Hypothalamus (tissue), 51 donors: Measurements from ENCODE around the gene TERT.
"Not testable (repeated sequence)": the region's sequence is repeated elsewhere in the genome, so short reads cannot be mapped to it uniquely, and the experiment has no call there.

Experiments
- DNase-seq, 51 donors: peaks; one replicate each; lab custom pipeline; 2025; lab: John Stamatoyannopoulos, UW

Gene TERT

DNA sequence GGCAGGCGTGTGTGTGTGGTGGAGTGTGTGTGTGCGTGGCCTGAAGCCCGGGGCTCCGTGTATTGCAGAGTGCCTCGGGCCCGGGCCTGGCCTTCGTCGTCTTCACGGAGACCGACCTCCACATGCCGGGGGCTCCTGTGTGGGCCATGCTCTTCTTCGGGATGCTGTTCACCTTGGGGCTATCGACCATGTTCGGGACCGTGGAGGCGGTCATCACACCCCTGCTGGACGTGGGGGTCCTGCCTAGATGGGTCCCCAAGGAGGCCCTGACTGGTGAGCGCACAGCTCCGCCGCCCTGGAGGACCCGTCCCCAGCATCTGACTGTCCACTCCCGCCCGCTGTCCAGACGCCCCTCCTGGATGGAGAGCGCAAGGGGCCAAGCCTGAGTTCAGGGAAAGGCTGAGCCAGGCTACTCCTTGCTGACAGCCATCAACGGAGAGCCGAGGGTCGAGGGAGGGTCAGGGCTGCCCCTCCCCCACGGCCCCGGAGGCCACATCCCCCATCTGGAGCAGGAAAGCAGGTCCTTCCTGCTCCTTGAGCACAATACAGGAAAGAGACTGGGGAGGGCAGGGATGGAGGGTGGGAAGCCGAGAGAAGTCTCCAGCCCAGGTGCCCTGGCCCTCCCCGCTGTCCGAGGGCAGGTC is 51.3 kb downstream of the TERT start:
- no peak for DNase-seq

DNA sequence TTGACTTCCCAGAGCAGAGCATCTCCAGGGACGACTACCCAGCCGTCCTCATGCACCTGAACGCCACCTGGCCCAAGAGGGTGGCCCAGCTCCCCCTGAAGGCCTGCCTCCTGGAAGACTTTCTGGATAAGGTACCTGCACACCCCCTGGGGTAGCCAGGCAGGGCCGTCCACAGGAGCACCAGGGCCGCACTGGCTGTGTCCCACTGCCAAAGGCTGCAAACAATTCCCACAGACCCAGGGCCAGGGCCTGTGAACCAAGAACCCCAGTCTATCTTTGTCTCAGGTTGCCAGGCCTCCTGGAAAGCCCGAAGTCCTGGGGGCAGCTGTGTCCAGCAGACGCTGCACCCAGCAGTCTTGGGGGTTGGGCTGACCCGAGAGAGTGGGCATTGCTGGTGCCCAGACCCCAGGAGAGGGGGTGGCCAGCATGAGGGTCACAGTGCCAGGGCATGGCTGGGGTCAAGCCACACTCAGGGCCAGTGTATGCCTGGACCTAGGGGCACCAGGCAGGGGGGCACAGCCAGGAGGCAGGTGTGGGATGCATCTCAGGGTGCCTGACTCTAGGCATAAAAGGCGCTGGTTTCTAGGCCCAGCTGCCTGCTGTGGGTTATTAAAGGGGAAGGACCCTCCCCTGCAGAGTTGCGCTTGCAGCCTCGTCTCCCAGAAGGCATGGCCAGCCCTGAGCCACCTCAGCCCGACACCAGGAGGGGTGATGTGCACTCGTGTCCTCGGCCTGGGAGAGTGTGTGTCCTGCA is 52.0 kb downstream of the TERT start:
- no peak for DNase-seq

DNA sequence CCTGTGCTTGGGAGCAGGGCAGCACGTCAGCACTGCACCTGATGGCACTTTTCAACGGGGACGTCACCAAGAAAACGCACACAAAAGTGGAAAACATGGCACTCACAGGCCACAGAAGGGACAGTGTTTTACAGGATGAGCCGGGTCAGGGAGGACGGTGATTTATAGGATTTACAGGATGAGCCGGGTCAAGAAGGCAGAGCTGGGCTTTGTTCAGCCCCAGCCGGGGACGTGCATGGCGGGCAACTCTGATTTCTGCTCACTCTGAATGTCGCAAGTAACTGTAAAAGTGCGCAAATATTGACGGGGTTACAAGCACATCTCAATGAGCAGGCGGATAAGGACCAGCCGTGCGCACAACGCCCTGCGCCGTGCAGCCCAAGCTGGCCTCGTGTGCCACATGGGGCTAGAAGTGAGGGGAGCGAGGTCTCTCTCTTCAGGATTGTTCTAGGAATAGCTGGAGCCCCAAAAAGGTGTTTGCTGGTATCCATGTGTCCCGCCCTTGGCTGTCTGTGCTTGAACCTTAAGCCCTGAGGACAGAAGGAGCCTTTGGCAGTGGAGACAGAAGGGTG is 53.3 kb downstream of the TERT start:
- DNase-seq, result no peak

DNA sequence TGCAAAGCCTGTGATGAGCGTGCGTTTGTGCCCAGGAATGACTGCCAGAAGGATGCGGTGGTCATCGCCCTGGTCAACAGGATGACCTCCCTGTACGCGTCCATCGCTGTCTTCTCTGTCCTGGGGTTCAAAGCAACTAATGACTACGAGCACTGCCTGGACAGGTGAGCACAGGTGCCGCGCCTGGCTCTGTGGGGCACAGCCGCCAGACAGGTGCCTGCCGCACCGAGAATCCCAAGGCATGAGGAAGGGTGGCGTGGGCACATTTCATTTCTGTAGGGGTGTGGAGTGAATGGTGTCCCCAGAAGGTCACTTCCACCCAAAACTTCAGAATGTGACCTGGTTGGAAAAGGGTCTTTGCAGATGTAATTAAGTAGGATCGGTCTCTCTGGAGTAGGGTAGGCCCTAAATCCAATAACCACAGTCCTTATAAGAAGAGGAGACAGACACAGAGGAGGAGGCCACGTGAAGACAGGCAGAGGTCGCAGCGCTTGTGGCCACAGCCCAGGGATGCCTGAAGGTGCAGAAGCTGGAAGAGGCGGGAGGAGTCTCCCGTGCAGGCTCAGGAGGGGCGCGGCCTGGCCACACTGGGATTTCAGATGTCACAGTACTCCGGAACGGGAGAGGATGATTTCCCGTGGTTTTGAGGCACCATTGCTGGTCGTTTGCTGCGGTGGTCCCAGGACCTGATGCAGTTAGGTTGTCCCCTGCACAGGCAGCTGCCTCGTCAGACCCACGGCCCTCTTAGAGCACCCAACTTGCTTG is 54.2 kb downstream of the TERT start:
- DNase-seq, result no peak

DNA sequence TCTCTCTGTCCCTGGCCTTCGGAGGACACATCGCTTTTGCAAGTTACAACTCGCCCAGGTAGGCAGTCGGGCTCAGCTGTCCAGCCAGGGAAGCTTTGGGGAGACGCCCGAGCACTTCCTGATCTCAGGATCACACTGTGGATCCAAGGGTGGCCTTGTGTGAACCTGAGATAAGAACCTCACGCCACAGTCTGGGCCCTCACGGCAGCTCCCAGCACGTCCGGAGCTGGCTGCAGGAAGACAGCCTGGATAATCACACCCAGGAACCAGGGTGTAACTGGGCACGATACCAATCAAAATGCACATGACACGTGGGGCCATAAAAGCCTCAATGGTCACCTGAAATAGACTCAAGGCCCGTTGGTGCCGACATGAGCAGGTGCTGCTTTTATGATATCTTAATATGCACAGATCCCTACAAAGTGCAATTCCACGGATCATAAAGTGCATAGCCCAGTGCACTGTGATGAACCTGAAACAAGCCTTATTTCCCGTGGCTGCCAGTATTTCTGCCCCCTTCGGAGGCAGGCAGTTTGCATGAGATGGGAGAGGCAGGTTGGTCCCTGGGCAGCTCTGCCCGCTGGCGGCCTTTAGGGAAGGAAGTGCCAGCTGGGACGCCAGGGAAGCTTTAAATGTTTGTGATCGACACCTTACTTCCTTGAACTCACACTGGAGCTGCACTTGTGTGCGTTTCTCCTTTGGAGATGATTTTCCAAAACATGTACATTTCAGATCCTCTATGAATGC is 55.2 kb downstream of the TERT start:
- no peak for DNase-seq

DNA sequence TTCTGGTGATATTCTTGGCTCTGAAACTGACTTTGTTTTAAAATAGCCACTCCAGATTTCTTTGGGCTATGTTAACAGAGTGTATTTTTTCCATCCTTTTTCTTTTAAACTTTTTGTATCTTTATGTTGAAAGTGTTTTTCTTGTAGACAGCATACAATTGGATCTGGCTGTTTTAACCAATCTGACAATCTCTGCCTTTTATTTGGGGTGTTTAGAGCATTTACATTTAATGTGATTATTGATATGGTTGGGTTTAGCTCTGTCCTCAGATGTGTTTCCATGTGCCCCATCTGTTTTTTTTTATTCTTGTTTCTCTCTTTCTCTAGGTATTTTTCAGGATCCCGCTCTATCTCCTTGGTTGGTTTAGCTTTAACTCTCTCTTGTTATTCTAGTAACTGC is 59.0 kb downstream of the TERT start:
- no peak for DNase-seq

DNA sequence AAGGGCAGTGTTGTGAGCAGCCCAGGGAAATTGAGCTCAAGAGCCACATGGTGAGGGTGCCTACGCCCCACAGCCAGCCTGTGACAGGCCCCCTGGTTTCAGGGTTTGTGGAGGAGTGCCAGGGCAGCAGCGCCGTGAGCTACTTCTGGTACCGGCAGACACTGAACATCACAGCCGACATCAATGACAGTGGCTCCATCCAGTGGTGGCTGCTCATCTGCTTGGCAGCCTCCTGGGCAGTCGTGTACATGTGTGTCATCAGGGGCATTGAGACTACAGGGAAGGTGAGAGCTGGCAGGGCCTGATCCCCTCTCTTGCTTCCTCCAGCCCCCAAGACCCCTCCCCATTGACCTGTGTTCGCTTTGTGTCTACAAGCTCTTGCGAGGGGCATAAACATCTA is 59.5 kb downstream of the TERT start:
- DNase-seq, result no peak

DNA sequence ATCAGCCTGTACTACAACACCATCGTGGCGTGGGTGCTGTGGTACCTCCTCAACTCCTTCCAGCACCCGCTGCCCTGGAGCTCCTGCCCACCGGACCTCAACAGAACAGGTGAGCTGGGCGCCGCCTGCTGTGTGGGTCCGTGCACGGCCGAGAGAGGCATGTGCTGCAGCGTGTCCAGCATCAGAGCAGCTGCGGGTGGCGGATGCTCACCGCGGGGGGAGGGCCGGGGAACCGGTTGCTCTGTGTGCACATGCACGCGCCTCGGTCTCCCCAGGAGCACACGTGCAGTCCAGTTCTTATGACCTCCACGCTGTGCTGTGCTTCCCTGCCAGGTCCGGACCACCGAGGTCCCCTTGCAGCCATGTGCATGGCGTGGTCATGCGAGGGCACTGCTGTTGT is 62.1 kb downstream of the TERT start:
- DNase-seq, result no peak

DNA sequence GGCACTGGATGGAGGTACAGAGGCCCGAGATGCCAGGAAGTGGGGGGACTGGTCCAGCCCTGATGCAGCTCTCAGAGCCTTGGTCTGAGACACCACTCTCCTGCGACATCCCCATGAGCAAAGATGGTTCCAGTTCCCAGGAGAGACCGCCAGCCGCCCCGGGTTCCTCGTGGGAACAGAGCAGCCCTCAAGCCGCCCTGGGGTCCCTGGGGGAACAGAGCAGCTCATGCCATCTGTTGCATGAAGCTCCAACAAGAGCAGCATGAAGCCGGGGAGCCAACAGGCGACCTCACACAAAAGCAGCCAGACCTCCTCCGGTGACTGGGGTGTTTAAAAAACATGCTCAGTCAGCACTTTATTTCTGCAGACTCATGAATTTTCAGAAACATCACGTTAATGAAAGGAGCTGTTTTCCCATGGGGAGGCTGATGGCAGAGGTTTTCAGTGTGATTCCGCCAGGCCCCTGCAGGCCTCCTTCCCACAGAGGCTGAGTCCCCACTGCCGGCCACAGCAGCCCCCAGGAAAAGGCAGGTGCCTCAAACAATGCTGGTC is 63.4 kb downstream of the TERT start:
- DNase-seq, result no peak

DNA sequence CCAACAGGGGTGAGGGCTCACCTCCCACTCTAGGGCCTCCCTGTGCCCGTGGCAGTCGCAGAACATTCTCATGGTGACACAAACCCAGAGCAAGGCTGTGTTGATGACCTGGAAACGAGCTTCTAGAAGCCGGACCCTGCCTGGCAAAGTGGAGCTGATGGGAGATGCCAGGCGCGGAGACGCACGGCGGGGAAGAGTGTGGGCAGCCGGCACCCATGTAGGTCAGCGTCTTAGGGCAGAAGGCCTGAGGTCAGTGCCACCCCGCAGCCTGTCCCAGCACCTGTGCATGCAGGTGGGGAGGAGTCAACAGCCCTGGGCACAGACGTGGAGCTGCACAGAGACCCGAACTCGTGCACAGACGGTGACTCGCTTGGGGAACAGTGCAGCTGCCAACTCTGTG is 64.3 kb downstream of the TERT start:
- DNase-seq, result no peak

DNA sequence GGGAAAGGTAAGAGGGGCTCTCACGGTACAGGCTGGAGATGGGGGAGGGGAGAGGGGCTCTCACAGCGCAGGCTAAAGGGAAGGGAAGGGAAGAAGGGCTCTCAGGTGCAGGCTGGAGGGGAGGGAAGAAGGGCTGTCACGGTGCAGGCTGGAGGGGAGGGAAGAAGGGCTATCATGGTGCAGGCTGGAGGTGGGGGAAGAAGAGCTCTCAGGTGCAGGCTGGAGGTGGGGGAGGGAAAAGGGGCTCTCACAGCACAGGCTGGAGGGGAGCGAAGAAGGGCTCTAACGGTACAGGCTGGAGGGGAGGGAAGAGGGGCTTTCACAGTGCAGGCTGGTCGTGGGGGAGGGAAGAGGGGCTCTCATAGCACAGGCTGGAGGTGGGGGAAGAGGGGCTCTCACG is 65.0 kb downstream of the TERT start:
- no peak for DNase-seq

DNA sequence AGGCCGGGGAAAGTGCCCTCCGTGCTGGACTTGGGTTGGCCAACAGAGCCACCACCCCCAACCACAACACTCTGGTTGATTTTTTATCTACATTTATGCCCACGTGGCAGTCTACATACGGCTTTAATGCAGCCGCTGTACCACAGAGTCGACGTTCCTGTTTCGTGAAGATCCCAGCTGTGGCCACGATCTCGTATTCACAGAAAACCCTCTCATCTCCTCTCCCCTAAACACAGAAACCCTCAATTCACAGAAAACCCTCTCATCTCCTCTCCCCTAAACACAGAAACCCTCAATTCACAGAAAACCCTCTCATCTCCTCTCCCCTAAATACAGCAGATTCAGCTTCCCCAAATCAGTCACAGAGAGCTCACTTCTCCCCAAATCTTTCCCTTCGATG is 65.8 kb downstream of the TERT start:
- not testable (repeated sequence) for DNase-seq

DNA sequence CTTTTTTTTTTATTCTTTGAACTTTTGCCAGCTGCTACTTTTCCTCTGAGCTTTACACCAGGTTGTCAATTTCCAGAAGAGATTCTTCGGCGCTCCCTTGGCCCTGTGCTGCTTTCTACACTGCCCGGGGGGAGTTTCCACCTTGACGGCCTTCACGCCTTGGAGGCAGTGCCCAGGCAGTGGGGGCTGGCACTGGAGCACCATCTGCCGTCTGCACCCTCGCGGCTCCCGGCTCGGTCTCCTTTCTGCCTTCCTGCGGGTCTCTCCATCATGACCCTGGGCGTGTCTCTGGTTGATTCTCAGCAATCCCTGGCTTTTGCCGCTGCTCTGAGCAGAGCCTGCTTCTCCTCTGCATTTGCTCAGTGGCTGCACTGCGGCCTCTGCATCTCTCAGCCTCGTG is 66.7 kb downstream of the TERT start:
- no peak for DNase-seq

DNA sequence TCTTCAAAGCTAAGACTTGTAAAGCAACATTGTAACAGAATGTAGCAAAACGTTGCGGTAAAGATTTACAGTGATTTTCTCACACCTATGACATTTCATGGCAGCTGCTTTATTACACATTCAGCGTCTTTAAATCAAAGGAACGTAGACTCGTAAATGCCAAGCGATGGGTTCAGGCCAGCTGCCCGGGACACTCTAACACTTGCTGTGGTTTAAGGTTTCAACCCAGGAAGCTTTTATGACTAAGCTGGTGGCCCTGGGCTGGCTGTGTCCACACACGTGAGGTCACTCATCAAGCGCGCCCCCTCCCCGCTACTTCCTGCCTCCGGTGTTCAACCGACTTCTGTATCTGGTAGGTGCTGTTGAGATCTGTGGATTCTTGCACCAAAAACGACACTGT is 67.2 kb downstream of the TERT start:
- no peak for DNase-seq

DNA sequence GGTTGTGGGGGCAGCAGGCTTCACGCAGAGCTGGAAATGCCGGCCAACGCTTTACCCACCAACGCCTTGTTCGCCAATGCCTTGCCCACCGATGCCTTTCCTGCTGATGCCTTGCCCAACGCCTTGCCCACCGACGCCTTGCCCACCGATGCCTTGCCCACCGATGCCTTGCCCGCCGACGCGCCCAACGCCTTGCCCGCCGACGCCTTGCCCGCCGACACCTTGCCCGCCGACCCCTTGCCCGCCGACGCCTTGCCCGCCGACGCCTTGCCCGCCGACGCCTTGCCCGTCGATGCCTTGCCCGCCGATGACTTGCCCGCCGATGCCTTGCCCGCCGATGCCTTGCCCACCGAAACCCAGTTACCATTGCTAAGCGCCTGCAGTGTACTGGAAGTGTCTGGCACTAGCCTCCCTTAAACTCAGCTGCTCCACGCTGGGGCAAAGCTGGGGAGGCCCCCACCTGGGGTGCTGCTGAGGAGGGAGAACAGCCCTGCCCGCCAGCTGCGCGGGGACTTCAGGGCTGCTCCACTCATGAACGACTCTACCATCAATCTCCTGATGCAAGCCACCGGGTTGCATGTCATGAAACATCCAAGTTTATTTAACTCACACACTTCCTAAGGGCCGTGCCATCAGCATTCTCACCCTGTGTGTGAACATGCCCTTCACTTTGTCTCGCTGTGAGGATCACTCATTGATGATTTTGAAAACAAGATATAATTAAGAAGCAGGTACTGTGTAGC is 67.9 kb downstream of the TERT start:
- DNase-seq, result no peak

DNA sequence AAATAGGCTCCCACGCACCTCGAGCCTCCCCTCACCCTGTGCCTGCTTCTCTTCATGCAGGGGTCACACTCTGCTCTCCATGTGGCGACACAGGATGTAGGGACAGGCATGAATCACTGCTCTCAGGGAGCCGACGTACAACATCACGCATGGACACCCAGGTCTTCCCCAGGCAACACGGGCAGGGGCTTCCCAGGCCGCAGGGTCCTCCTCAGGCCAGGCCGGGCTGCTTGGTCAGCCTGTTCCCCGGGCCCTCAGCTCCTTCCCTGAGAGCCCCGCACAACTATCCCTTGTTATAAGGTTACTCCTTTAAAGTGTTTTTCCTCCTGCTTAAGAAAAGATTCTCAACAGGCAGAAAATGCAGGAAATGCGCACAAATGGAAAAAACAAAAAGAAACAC is 68.6 kb downstream of the TERT start:
- no peak for DNase-seq

DNA sequence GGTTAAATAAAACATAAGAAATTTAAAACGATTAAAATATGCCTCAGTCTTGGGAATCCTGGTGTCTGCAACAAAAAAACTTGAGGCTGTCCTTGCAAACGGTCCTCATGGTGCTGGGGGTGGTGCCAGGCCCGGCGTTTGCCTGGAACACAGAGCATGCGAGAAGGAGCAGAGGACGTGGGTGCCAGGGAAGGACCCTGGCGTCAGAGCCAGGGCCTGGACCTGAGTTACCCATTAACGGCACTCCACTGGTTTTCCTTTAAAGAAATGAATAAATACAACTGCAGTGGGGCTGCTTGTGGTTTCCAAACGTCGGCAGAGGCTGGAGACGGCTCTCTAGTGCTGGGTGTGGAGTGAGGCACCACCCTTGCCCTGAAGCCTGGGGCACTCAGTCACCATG is 69.8 kb downstream of the TERT start, which contains the start of gene SLC6A18:
Gene SLC6A18, plus strand, starts transcription at position 301 of the 400 bp plus-strand sequence. Its CDS starts 97 bp downstream, at position 398.
- no peak for DNase-seq

DNA sequence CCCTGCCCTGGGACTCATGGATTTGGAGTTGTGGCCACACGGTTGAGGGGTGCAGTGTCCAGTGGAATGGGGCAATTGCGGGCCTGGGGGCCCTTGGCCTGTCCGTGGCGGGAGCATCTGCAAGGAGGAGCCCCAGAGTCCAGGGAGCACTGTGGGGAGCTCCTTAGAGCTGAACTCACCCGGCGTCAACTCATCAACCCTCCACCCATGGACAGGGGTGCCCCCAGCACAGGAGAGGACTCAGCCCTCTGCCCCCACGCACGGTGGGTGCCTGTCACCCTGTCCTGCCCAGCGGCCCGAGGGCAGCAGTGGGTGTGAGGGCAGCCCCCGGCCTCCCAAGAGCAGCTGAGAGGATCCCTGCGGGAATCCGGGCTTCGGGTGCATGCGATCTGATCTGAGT is 70.2 kb downstream of the TERT start:
- DNase-seq, result no peak

DNA sequence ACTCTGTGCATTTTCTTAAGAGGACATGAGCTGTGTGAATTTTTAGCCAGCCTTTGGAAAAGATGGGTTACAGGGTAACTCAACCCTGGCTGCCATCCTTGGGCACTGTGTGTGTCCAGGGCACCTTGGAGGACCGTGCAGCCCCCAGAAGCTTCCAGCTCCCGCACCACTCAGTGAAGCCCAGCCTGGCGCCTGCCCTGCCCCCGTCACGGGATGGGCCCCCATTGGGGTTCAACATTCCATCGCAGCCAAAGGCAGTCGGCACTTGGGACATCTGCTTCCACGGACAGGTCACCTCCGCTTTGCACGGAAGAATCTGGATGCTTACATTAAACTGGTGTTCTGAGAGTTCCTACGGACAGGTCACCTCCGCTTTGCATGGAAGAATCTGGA is 71.6 kb downstream of the TERT start:
- no peak for DNase-seq
